Measurements from ENCODE around the gene PCED1B.

DNA sequence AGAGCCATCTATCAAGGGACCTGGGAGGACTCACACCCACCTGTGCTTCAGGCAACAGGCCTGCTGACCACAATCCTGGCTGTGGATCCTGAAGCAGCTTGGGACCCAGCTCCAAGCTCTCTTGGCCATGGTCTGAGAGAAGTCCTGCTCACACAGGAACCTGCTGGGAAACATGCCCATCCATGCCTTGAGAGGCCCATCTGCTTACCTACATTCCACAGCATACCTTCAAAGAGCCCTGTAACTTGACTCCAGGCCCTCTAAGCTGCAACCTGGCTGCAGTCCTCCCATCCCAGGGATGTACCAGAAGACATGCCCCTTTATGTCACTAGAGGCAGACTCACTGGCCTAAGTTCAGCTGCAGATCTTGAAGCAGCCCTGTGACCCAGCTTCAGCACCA, 62.0 kb downstream of the PCED1B start:
- TF ChIP-seq, protein P1, sequence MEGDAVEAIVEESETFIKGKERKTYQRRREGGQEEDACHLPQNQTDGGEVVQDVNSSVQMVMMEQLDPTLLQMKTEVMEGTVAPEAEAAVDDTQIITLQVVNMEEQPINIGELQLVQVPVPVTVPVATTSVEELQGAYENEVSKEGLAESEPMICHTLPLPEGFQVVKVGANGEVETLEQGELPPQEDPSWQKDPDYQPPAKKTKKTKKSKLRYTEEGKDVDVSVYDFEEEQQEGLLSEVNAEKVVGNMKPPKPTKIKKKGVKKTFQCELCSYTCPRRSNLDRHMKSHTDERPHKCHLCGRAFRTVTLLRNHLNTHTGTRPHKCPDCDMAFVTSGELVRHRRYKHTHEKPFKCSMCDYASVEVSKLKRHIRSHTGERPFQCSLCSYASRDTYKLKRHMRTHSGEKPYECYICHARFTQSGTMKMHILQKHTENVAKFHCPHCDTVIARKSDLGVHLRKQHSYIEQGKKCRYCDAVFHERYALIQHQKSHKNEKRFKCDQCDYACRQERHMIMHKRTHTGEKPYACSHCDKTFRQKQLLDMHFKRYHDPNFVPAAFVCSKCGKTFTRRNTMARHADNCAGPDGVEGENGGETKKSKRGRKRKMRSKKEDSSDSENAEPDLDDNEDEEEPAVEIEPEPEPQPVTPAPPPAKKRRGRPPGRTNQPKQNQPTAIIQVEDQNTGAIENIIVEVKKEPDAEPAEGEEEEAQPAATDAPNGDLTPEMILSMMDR (IDR thresholded peaks at IDR 0.05), result no peak
- TF ChIP-seq POLR2A (IDR thresholded peaks at IDR 0.05), result no peak

Data from testis (tissue), 2 donors.